Neural progenitor cell (in vitro differentiated cells): Measurements from ENCODE around the gene SPSB1.

Source experiments
- CTCF ChIP-seq: fragments of 200-600 bp; sonication (generic); IDR thresholded peaks from 2 replicates; pipeline ENCODE4 v1.5.1; 2017; ENCODE audit warnings: antibody characterized with exemption, mild to moderate bottlenecking
- EZH2 ChIP-seq: fragments of 200-600 bp; sonication (generic); IDR thresholded peaks from 2 replicates; pipeline ENCODE4 v1.6.1; 2017; ENCODE audit warnings: antibody characterized with exemption, mild to moderate bottlenecking, moderate library complexity
- EZH2phosphoT487 ChIP-seq: fragments of 200-600 bp; sonication (generic); IDR thresholded peaks from 2 replicates; pipeline ENCODE4 v1.6.1; 2017; ENCODE audit warnings: antibody characterized with exemption

- no peak for TF ChIP-seq CTCF
- no peak for TF ChIP-seq EZH2
- no peak for TF ChIP-seq EZH2phosphoT487
Observed at GRCh38 chr1:9309991-9310390, 17.3 kb downstream of the SPSB1 start.
